ENCODE results near the gene ZNF276. TPM values are rescaled to one million over a fixed set of nuclear protein-coding genes. Genes with fewer than 3 reads are reported as not detected.

Gene ZNF276
- total RNA-seq, 1 donor from 2014 or later, result 12.9 TPM

DNA sequence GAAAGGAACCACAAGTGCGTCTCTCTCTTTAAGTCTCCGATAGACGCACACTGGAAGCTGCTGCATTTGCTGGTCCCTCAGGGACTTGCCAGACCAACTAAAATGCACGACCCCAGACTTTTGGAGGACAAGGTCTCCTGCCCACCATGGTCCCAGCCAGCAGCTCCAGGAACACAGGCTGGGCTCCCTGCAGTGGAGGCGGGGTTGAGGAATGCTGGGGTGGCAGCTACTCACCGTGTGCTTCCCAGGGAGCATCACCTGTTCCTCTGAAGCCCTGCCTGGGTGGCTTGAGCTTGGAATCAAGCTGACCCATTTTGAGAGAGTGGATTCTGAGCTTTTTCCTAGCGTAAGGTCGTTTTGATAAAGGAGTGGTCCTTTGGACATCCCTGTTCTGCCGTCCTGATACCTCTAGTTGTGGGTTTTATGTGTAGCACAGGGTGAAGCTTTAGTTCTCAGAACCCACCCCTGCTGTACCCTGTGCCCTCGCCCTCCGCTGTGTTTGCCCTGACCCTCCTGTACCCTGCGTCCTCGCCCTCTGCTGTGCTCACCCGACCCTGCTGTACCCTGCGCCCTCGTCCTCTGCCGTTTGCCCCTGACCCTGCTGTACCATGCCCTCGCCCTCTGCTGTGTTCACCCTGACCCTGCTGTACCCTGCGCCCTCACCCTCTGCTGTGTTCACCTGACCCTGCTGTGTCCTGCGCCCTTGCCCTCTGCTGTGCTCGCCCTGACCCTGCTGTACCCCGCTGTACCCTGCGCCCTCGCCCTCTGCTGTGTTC lies 11.0 kb downstream of the ZNF276 start:
- Histone ChIP-seq H3K9me3 (replicated peaks) (no peaks in the 10 kb centered on the region), H3K4me3 (no peak overlapping the region), H3K27me3 (ENCODE audit: low read depth) (no peaks in the 10 kb centered on the region), H3K27ac (replicated peaks) (no peak overlapping the region), H3K4me1 (peaks cover 5% of the 10 kb centered on the region), H3K36me3 (peaks cover 91% of the 10 kb centered on the region)
- TF ChIP-seq, protein P1, sequence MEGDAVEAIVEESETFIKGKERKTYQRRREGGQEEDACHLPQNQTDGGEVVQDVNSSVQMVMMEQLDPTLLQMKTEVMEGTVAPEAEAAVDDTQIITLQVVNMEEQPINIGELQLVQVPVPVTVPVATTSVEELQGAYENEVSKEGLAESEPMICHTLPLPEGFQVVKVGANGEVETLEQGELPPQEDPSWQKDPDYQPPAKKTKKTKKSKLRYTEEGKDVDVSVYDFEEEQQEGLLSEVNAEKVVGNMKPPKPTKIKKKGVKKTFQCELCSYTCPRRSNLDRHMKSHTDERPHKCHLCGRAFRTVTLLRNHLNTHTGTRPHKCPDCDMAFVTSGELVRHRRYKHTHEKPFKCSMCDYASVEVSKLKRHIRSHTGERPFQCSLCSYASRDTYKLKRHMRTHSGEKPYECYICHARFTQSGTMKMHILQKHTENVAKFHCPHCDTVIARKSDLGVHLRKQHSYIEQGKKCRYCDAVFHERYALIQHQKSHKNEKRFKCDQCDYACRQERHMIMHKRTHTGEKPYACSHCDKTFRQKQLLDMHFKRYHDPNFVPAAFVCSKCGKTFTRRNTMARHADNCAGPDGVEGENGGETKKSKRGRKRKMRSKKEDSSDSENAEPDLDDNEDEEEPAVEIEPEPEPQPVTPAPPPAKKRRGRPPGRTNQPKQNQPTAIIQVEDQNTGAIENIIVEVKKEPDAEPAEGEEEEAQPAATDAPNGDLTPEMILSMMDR (IDR thresholded peaks at IDR 0.05; ENCODE audit: borderline replicate concordance), result no peak
- intact Hi-C loops (cut with micrococcal nuclease), result no loop called here
- DNase-seq, result no peak

DNA sequence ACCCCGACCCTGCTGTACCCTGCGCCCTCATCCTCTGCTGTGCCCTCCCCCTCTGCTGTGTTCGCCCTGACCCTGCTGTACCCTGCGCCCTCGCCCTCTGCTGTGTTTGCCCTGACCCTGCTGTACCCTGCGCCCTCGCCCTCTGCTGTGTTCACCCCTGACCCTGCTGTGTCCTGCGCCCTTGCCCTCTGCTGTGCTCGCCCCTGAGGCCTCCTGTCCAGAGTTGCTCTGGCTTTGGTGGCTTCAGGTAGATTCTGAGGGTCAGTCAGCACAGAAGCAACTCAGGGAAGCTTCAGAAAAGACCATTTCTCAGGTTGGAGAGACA lies 11.5 kb downstream of the ZNF276 start:
- H3K36me3 ChIP-seq, result peaks cover 91% of the 10 kb centered on the region

DNA sequence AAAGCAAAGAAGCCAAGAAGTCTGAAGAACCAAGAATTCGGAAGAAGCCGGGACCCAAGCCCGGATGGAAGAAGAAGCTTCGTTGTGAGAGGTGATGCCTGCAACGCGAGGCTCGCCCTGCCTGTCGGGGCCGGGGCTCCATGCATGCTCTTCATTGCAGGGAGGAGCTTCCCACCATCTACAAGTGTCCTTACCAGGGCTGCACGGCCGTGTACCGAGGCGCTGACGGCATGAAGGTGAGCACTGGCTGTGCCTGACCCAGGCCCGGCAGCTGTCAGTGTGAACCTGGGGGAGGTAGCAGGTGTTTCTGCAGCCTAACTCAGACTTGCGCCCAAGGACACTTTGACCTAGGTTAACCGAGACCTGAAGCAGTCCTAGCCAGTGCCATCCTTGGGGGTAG lies 12.0 kb downstream of the ZNF276 start:
- intact Hi-C loops (cut with micrococcal nuclease), result no loop called here
- Histone ChIP-seq H3K27ac (replicated peaks) (no peak overlapping the region), H3K4me3 (no peak overlapping the region), H3K27me3 (ENCODE audit: low read depth) (no peaks in the 10 kb centered on the region), H3K36me3 (peaks cover 91% of the 10 kb centered on the region), H3K4me1 (peaks cover 5% of the 10 kb centered on the region), H3K9me3 (replicated peaks) (no peaks in the 10 kb centered on the region)
- DNase-seq, result no peak
- TF ChIP-seq, protein P1 (IDR thresholded peaks at IDR 0.05; ENCODE audit: borderline replicate concordance), result no peak

More for the DNA sequence above, 11.5 kb downstream of the ZNF276 start:
- H3K27ac ChIP-seq (replicated peaks), result no peak overlapping the region
- intact Hi-C loops (cut with micrococcal nuclease), result no loop called here
- H3K4me3 ChIP-seq, result no peak overlapping the region
- no peak for DNase-seq
- no peaks in the 10 kb centered on the region for H3K27me3 ChIP-seq (ENCODE audit: low read depth)
- TF ChIP-seq, protein P1 (IDR thresholded peaks at IDR 0.05; ENCODE audit: borderline replicate concordance), result no peak
- H3K4me1 ChIP-seq, result peaks cover 5% of the 10 kb centered on the region
- H3K9me3 ChIP-seq (replicated peaks), result no peaks in the 10 kb centered on the region

DNA sequence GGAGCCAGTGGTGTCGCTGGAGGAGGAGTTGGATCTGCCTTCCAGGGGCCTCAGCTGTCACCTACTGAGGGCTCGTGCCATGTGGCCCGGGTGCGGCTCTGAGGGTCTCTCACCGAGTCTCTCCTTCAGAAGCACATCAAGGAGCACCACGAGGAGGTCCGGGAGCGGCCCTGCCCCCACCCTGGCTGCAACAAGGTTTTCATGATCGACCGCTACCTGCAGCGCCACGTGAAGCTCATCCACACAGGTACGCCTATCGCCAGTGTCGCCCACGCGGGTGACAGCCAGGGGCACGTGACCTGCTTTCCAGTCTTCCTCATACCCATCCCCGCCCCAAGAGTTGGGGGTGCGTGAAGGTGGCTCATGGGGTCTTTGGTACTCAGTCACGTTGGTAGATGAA lies 12.5 kb downstream of the ZNF276 start:
- TF ChIP-seq, protein P1 (IDR thresholded peaks at IDR 0.05; ENCODE audit: borderline replicate concordance), result no peak
- Histone ChIP-seq H3K36me3 (peaks cover 94% of the 10 kb centered on the region), H3K9me3 (replicated peaks) (no peaks in the 10 kb centered on the region), H3K27me3 (ENCODE audit: low read depth) (no peaks in the 10 kb centered on the region), H3K4me3 (no peak overlapping the region), H3K4me1 (peaks cover 5% of the 10 kb centered on the region), H3K27ac (replicated peaks) (no peak overlapping the region)
- intact Hi-C loops (cut with micrococcal nuclease), result no loop called here
- DNase-seq, result no peak

DNA sequence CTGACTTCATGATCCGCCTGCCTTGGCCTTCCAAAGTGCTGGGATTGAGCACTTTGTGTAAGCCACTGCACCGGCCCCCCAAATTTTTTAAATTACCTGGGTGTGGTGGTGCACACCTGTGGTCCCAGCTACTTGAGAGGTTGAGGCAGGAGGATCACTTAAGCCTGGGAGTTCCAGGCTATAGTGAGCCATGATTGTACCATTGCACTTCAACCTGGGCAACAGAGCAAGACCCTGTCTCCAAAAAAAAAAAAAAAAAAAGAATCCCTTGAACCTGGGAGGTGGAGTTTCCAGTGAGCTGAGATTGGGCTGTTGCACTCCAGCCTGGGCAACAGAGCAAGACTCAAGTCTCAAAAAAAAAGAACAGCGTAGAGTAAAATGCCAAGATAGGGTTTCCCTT lies 15.2 kb downstream of the ZNF276 start:
- DNase-seq, result no peak
- H3K9me3 ChIP-seq (replicated peaks), result no peaks in the 10 kb centered on the region
- H3K27ac ChIP-seq (replicated peaks), result no peak overlapping the region
- no peak overlapping the region for H3K4me3 ChIP-seq
- H3K4me1 ChIP-seq, result no peaks in the 10 kb centered on the region
- intact Hi-C loops (cut with micrococcal nuclease), result no loop called here
- H3K36me3 ChIP-seq, result peaks cover 93% of the 10 kb centered on the region
- TF ChIP-seq, protein P1 (IDR thresholded peaks at IDR 0.05; ENCODE audit: borderline replicate concordance), result no peak
- H3K27me3 ChIP-seq (ENCODE audit: low read depth), result no peaks in the 10 kb centered on the region
